K562 (cell line): ENCODE data around the gene HPSE2. TPM values are rescaled to one million over a fixed set of nuclear protein-coding genes. Genes with fewer than 3 reads are reported as not detected.

ENCODE experiments used
- ATAC-seq: fragments of 200-7000 bp; cut with Tn5 transposase; 3 replicates; pipeline ENCODE4 v1.9.1; 2020; ENCODE audit warnings: moderate library complexity
- BruUV-seq: library from RNA; stranded (reverse); fragments of 400-500 nt; replicated peaks from 2 replicates; lab custom pipeline; 2021; lab: Mats Ljungman, UMichigan
- CTCF ChIA-PET: fragments of 300-600 bp; formaldehyde crosslinking; extraction: SDS; loops from one replicate; lab custom pipeline; 2021; ENCODE audit warnings: low intra/inter-chr PET ratio; lab: Yijun Ruan, JAX
- POLR2A ChIA-PET: fragments of 300-600, 350-650 bp; sonication (Branson Sonifier 250); formaldehyde crosslinking; extraction: SDS; loops from one replicate; lab custom pipeline; 2021; ENCODE audit warnings: antibody characterized with exemption, inconsistent platforms; lab: Yijun Ruan, JAX
- DNase-seq, 4 experiments: peaks; one replicate each; pipeline versions ENCODE4 v3.0.0 to v3.0.0-alpha.2; 2011 to 2018; ENCODE audit warnings: low spot score in 3 of 4, mixed read lengths in 3 of 4; ENCODE audit errors: extremely low read depth in 1 of 4
- FAIRE-seq: peaks from 2 replicates; lab custom pipeline; 2011; peaks lifted over from hg19 to GRCh38; lab: Jason Lieb, UNC
- H2AFZ ChIP-seq: 2 replicates; pipeline ENCODE4 v1.6.0; 2011; ENCODE audit warnings: low read depth, low read length, control low read depth, inconsistent platforms
- H3K27ac ChIP-seq: fragments of 200-600 bp; 3 replicates; pipeline ENCODE4 v1.8.0; 2011; ENCODE audit warnings: low read depth, mild to moderate bottlenecking, control low read depth, inconsistent platforms, low read length, moderate library complexity, mixed read lengths; ENCODE audit errors: extremely low read depth
- H3K27me3 ChIP-seq, 2 experiments: fragments of 300-600 bp in 1 of 2; 2 replicates in 1 of 2; 3 replicates in 1 of 2; pipeline versions ENCODE4 v1.6.0 to v1.8.0; 2011; ENCODE audit warnings: inconsistent platforms in 2 of 2, low read length in 2 of 2, mild to moderate bottlenecking in 1 of 2, mixed read lengths in 1 of 2, moderate library complexity in 1 of 2; ENCODE audit not compliant: control insufficient read depth in 2 of 2, insufficient read depth in 2 of 2
- H3K36me3 ChIP-seq: fragments of 300-600 bp; 3 replicates; pipeline ENCODE4 v1.8.0; 2011; ENCODE audit warnings: mild to moderate bottlenecking, low read length, inconsistent platforms; ENCODE audit not compliant: control insufficient read depth, insufficient read depth
- H3K4me1 ChIP-seq, 2 experiments: fragments of 200-600 bp in 1 of 2; replicated peaks in 1 of 2; 2 replicates in 1 of 2; 3 replicates in 1 of 2; pipeline versions ENCODE4 v1.5.1 to v1.8.0; 2011; ENCODE audit warnings: inconsistent platforms in 2 of 2, low read length in 2 of 2, mild to moderate bottlenecking in 1 of 2, mixed read lengths in 1 of 2, moderate library complexity in 1 of 2; ENCODE audit not compliant: control insufficient read depth in 2 of 2, insufficient read depth in 2 of 2
- H3K4me2 ChIP-seq: 2 replicates; pipeline ENCODE4 v1.6.1; 2011; ENCODE audit warnings: low read length, control low read depth, inconsistent platforms, mixed read lengths; ENCODE audit not compliant: insufficient read depth
- H3K4me3 ChIP-seq: fragments of 200-600 bp; sonication (generic), shearing (Covaris generic); 2 replicates; pipeline ENCODE4 v1.5.1; 2016; ENCODE audit warnings: control low read depth, inconsistent platforms
- H3K79me2 ChIP-seq: fragments of 200-600 bp; 3 replicates; pipeline ENCODE4 v1.8.0; 2011; ENCODE audit warnings: low read length, inconsistent platforms; ENCODE audit not compliant: control insufficient read depth, insufficient read depth
- H3K9ac ChIP-seq, 2 experiments: 2 replicates each; pipeline versions ENCODE4 v1.6.0 to v1.6.1; 2011; ENCODE audit warnings: low read depth in 2 of 2, low read length in 2 of 2, control low read depth in 1 of 2, inconsistent platforms in 1 of 2, mild to moderate bottlenecking in 1 of 2, mixed read lengths in 1 of 2; ENCODE audit not compliant: insufficient read depth in 1 of 2
- H3K9me1 ChIP-seq: one replicate; pipeline ENCODE4 v1.6.0; 2011; ENCODE audit warnings: inconsistent platforms, mild to moderate bottlenecking, low read length, moderate library complexity; ENCODE audit not compliant: control insufficient read depth, insufficient read depth
- H3K9me3 ChIP-seq: replicated peaks from 2 replicates; pipeline ENCODE4 v1.5.1; 2011; ENCODE audit warnings: low read depth, low read length, inconsistent platforms; ENCODE audit not compliant: control insufficient read depth, insufficient read depth
- H4K20me1 ChIP-seq: replicated peaks from 2 replicates; pipeline ENCODE4 v1.6.1; 2011; ENCODE audit warnings: low read length, inconsistent platforms, mixed read lengths; ENCODE audit not compliant: control insufficient read depth, insufficient read depth
- ATF1 ChIP-seq, 2 experiments: fragments of 450-650 bp in 1 of 2; IDR thresholded peaks; 2 replicates each; pipeline ENCODE4 v1.6.1; 2016; ENCODE audit warnings: missing compliant biosample characterization in 1 of 2, missing genetic modification characterization in 1 of 2
- MTA1 ChIP-seq: fragments of 450-650 bp; IDR thresholded peaks from 2 replicates; pipeline ENCODE4 v1.6.1; 2017; ENCODE audit warnings: borderline replicate concordance
- NELFE ChIP-seq: IDR thresholded peaks from 2 replicates; pipeline ENCODE4 v1.6.1; 2011; ENCODE audit warnings: mild to moderate bottlenecking; ENCODE audit not compliant: insufficient read depth, insufficient read length
- POU5F1 ChIP-seq: fragments of 150-350 bp; IDR thresholded peaks from 2 replicates; pipeline ENCODE4 v1.6.1; 2014; ENCODE audit warnings: borderline replicate concordance, low read length, low read depth, mild to moderate bottlenecking; ENCODE audit not compliant: partially characterized antibody
- PRPF4 ChIP-seq: fragments of 200-400 bp; formaldehyde crosslinking; IDR thresholded peaks from one replicate; pipeline ENCODE4 v1.6.1; 2017; ENCODE audit warnings: low read length, low read depth, mild to moderate bottlenecking; ENCODE audit not compliant: insufficient read depth, poor library complexity, severe bottlenecking
- RBM25 ChIP-seq: fragments of 200-400 bp; formaldehyde crosslinking; IDR thresholded peaks from 2 replicates; pipeline ENCODE4 v1.6.1; 2018; ENCODE audit warnings: low read length, low read depth, moderate library complexity; ENCODE audit not compliant: severe bottlenecking
- SMAD3 ChIP-seq: fragments of 450-650 bp; formaldehyde crosslinking; conservative IDR thresholded peaks from 2 replicates; pipeline ENCODE4 v1.4.0; 2020; ENCODE audit warnings: mild to moderate bottlenecking
- STAG1 ChIP-seq: sonication (generic); formaldehyde crosslinking; IDR thresholded peaks from 2 replicates; pipeline ENCODE4 v1.5.0; 2020; ENCODE audit warnings: missing genetic modification reagents, borderline replicate concordance
- ZFP36 ChIP-seq: fragments of 150-350 bp; IDR thresholded peaks from 2 replicates; pipeline ENCODE4 v1.6.1; 2018; ENCODE audit warnings: low read length, low read depth; ENCODE audit not compliant: partially characterized antibody
- ZNF134 ChIP-seq: fragments of 250-450 bp; sonication (Bioruptor Pico); conservative IDR thresholded peaks from 2 replicates; pipeline ENCODE4 v1.4.0; 2020
- WGBS: fragments of 100-300 bp; shearing (Covaris generic); methylation state at CpG from one replicate; pipeline ENCODE4 v1.1.6; 2016; ENCODE audit warnings: low coverage, mixed read lengths; ENCODE audit not compliant: insufficient coverage; ENCODE audit errors: missing lambda C conversion rate; 5-methylcytosine and 5-hydroxymethylcytosine counted together
- in situ Hi-C: fragments of 300-500 bp; cut with MboI; formaldehyde crosslinking; loops from 4 replicates; pipeline ENCODE4 v1.15.0; 2018; ENCODE audit warnings: inconsistent platforms, mixed read lengths
- intact Hi-C: fragments of 100-400 bp; cut with micrococcal nuclease; formaldehyde crosslinking; loops from 2 replicates; pipeline ENCODE4 v1.14.2; 2022
- polyA plus RNA-seq, 8 experiments: library from polyadenylated mRNA; depleted of rRNA in 4 of 8; stranded (reverse) in 5 of 8; unstranded in 3 of 8; fragments of >200 nt; fragmentation: Nextera tagmentation in 2 of 8; fragmentation: Illumina TruSeq in 1 of 8; extraction: Ambion mirVana in 2 of 8; extraction: Trizol in 1 of 8; gene quantifications; 2 replicates each; pipeline versions ENCODE4 v1.2.1 to v1.2.3, GENCODE V29; 2011 to 2014; ENCODE audit warnings: inconsistent platforms in 1 of 8, missing spikeins in 1 of 8
- total RNA-seq, 7 experiments: library from RNA; depleted of rRNA in 6 of 7; stranded (reverse); fragments of >200 nt in 6 of 7; fragmentation: Illumina TruSeq in 2 of 7; extraction: Trizol in 2 of 7; gene quantifications; 2 replicates each; pipeline versions ENCODE4 v1.2.1 to v1.2.3, GENCODE V29; 2011 to 2021; ENCODE audit warnings: low replicate concordance in 1 of 7
- TF ChIP-seq, protein P1 (sequence below): fragments of 450-650 bp; IDR thresholded peaks from 2 replicates; pipeline ENCODE4 v1.7.1; 2018; ENCODE audit warnings: mild to moderate bottlenecking, low read depth; ENCODE audit not compliant: partially characterized antibody
- TF ChIP-seq, protein P2 (sequence below): fragments of 450-650 bp; formaldehyde crosslinking; IDR thresholded peaks from 2 replicates; pipeline ENCODE4 v1.4.0; 2020; ENCODE audit warnings: mild to moderate bottlenecking, moderate library complexity

The HPSE2 gene
- total and polyA plus RNA-seq, 9 of the 15 experiments (the other 6 are each of a cell fraction or from before 2014, with no cell fraction given), result 0.03 to 0.10 (median 0.04) TPM; not detected in 2

DNA sequence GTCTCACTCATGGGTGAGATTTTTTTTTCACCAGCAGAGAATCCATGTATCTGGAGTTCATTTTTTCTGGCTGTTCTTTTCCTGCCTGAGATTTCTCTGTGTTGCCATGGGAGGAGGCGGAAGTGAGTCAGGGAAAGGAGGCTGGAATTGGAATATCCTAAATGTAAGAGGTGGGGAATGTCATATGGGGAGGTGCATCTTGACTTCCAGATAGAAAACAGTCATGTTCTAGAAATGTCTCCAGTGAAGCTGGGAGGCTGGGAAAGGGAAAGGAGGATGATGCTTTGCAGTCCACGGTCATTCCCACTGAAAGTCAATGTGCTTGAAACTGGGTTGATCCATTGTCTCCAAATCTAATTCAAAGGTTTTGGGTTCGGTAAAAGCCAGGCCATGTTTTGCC is 749.2 kb downstream of the HPSE2 start:
- intact Hi-C loops (no loop called here), in situ Hi-C loops (no loop called here)
- Histone ChIP-seq H3K9me1 (no peaks in the 10 kb centered on the region), H3K4me1 (no peaks in the 10 kb centered on the region), H3K4me2 (no peak overlapping the region), H2AFZ (no peak overlapping the region), H3K79me2 (no peaks in the 10 kb centered on the region), H3K27ac (no peak overlapping the region), H3K9ac (no peak overlapping the region), H3K36me3 (no peaks in the 10 kb centered on the region), H4K20me1 (no peaks in the 10 kb centered on the region), H3K27me3 (no peaks in the 10 kb centered on the region), H3K9me3 (no peaks in the 10 kb centered on the region; the same call in 1 of the 2 replicates), H3K4me3 (no peak overlapping the region)
- BruUV-seq, result no TSS peak
- 0% methylated on average over 3 of the region's 3 CpGs for WGBS
- no peak for FAIRE-seq
- no peak for ATAC-seq
- DNase-seq, result no peak
- ChIA-PET POLR2A (no interaction called here), CTCF (no interaction called here)
- no peak for TF ChIP-seq ZFP36

DNA sequence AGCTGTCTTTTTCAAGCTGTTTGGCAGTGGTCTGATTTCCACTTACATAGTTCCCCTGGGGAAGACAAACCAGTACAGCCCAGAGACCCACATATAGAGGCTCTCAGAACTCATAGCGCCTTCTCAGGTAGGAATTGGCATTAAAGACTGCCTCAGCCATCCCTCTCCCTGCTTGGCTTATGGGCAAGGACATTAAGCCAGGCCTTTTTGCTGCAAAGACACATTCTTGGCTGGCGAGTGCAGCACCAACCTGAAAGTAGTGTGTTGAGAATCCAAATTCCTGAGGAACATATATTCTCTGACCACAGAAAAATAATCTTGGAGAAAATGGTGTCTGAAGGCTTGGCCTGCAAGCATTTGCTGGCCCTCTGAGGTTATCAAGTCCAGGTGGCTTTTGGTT is 749.7 kb downstream of the HPSE2 start:
- no peak overlapping the region for H3K4me3 ChIP-seq
- ChIA-PET POLR2A (no interaction called here), CTCF (no interaction called here)
- no peaks in the 10 kb centered on the region for H3K4me1 ChIP-seq
- no peaks in the 10 kb centered on the region for H3K36me3 ChIP-seq
- H3K9me3 ChIP-seq, result no peaks in the 10 kb centered on the region; the same call in 1 of the 2 replicates
- ATAC-seq (no peak), FAIRE-seq (no peak), DNase-seq (no peak)
- H2AFZ ChIP-seq, result no peak overlapping the region
- H4K20me1 ChIP-seq, result no peaks in the 10 kb centered on the region
- H3K27ac ChIP-seq, result no peak overlapping the region
- H3K9ac ChIP-seq, result no peak overlapping the region
- no peak overlapping the region for H3K4me2 ChIP-seq
- no peaks in the 10 kb centered on the region for H3K79me2 ChIP-seq
- H3K9me1 ChIP-seq, result no peaks in the 10 kb centered on the region
- no TSS peak for BruUV-seq
- 0% methylated on average over 2 of the region's 2 CpGs for WGBS
- no peaks in the 10 kb centered on the region for H3K27me3 ChIP-seq
- in situ Hi-C loops (no loop called here), intact Hi-C loops (no loop called here)
- TF ChIP-seq, protein P1, sequence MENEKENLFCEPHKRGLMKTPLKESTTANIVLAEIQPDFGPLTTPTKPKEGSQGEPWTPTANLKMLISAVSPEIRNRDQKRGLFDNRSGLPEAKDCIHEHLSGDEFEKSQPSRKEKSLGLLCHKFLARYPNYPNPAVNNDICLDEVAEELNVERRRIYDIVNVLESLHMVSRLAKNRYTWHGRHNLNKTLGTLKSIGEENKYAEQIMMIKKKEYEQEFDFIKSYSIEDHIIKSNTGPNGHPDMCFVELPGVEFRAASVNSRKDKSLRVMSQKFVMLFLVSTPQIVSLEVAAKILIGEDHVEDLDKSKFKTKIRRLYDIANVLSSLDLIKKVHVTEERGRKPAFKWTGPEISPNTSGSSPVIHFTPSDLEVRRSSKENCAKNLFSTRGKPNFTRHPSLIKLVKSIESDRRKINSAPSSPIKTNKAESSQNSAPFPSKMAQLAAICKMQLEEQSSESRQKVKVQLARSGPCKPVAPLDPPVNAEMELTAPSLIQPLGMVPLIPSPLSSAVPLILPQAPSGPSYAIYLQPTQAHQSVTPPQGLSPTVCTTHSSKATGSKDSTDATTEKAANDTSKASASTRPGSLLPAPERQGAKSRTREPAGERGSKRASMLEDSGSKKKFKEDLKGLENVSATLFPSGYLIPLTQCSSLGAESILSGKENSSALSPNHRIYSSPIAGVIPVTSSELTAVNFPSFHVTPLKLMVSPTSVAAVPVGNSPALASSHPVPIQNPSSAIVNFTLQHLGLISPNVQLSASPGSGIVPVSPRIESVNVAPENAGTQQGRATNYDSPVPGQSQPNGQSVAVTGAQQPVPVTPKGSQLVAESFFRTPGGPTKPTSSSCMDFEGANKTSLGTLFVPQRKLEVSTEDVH, result no peak
- TF ChIP-seq ZNF134 (CRISPR knock-in tag) (no peak), SMAD3 (CRISPR knock-in tag) (no peak), MTA1 (no peak), ATF1 (CRISPR knock-in tag; IDR thresholded peaks at IDR 0.05) (no peak), ATF1 (tag; IDR thresholded peaks at IDR 0.05) (no peak), NELFE (no peak), POU5F1 (no peak), STAG1 (CRISPR knock-in tag) (no peak), PRPF4 (no peak), RBM25 (no peak)
- TF ChIP-seq, protein P2, sequence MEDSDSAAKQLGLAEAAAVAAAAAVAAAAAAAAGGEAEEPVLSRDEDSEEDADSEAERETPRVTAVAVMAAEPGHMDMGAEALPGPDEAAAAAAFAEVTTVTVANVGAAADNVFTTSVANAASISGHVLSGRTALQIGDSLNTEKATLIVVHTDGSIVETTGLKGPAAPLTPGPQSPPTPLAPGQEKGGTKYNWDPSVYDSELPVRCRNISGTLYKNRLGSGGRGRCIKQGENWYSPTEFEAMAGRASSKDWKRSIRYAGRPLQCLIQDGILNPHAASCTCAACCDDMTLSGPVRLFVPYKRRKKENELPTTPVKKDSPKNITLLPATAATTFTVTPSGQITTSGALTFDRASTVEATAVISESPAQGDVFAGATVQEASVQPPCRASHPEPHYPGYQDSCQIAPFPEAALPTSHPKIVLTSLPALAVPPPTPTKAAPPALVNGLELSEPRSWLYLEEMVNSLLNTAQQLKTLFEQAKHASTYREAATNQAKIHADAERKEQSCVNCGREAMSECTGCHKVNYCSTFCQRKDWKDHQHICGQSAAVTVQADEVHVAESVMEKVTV (CRISPR knock-in tag), result no peak
